Lung (tissue), 16 donors: Measurements from ENCODE around the gene ADA. TPM values are rescaled to one million over a fixed set of nuclear protein-coding genes. Genes with fewer than 3 reads are reported as not detected.
"Not testable (repeated sequence)": the region's sequence is repeated elsewhere in the genome, so short reads cannot be mapped to it uniquely, and the experiment has no call there.

Source experiments
- ATAC-seq: fragments of 200-7000 bp; cut with Tn5 transposase; one replicate; pipeline ENCODE4 v1.9.1; 2020; ENCODE audit warnings: moderate number of reproducible peaks; ENCODE audit not compliant: insufficient read depth, low FRiP score
- DNase-seq, 3 donors: peaks; one replicate each; pipeline ENCODE4 v3.0.0-alpha.2; 2013 to 2017
- H3K27ac ChIP-seq, 2 donors: one replicate each; pipeline ENCODE4 v1.5.1; 2013; ENCODE audit warnings: mild to moderate bottlenecking in 2 of 2, moderate library complexity in 2 of 2, control low read depth in 1 of 2, inconsistent platforms in 1 of 2, low read depth in 1 of 2, low read length in 1 of 2
- H3K27me3 ChIP-seq, 3 donors: one replicate each; pipeline ENCODE4 v1.5.1; 2013; ENCODE audit warnings: low read length in 2 of 3; ENCODE audit not compliant: control insufficient read depth in 3 of 3, insufficient read depth in 3 of 3
- H3K36me3 ChIP-seq, 4 donors: one replicate each; pipeline ENCODE4 v1.5.1; 2013; ENCODE audit warnings: low read length in 4 of 4, mild to moderate bottlenecking in 1 of 4, moderate library complexity in 1 of 4; ENCODE audit not compliant: control insufficient read depth in 4 of 4, insufficient read depth in 4 of 4
- H3K4me1 ChIP-seq, 5 donors: one replicate each; pipeline ENCODE4 v1.5.1; 2013; ENCODE audit warnings: low read length in 5 of 5, mild to moderate bottlenecking in 2 of 5, moderate library complexity in 1 of 5; ENCODE audit not compliant: control insufficient read depth in 5 of 5, insufficient read depth in 5 of 5
- H3K4me3 ChIP-seq: one replicate; pipeline ENCODE4 v1.5.1; 2013; ENCODE audit warnings: mild to moderate bottlenecking, control low read depth, moderate library complexity
- H3K9ac ChIP-seq, 2 donors: one replicate each; pipeline ENCODE4 v1.5.1; 2013; ENCODE audit warnings: low read length in 2 of 2, control low read depth in 1 of 2; ENCODE audit not compliant: insufficient read depth in 1 of 2
- H3K9me3 ChIP-seq, 4 donors: one replicate each; pipeline ENCODE4 v1.5.1; 2013; ENCODE audit warnings: low read length in 3 of 4, mild to moderate bottlenecking in 1 of 4, moderate library complexity in 1 of 4; ENCODE audit not compliant: control insufficient read depth in 4 of 4, insufficient read depth in 3 of 4
- WGBS, 2 donors: extraction: QIAGEN DNeasy Blood & Tissue Kit; methylation state at CpG; one replicate each; pipeline ENCODE4 v1.1.7; 2013; 5-methylcytosine and 5-hydroxymethylcytosine counted together
- long read RNA-seq, 5 donors: transcript quantifications; one replicate each; lab custom pipeline, GENCODE V29; 2026
- polyA plus RNA-seq, 2 donors: library from polyadenylated mRNA; stranded (reverse); fragments of 200-250 nt; gene quantifications; one replicate each; pipeline ENCODE4 v1.2.1, GENCODE V29; 2013
- total RNA-seq, 2 donors: library from RNA; depleted of rRNA in 1 of 2; stranded (reverse); fragments of >200 nt in 1 of 2; gene quantifications; one replicate each; pipeline ENCODE4 v1.2.1, GENCODE V29; 2014 to 2021
- TF ChIP-seq, protein P1 (sequence below): IDR thresholded peaks from 2 replicates; pipeline ENCODE4 v1.5.1; 2012; ENCODE audit warnings: mild to moderate bottlenecking; ENCODE audit errors: control extremely low read depth, extremely low read depth
- donor health status: control.
- donor health status: control.
- donor health status: Bipolar disorder and iron deficiency.
- donor health status: healthy.
- donor health status: DM: yes; HTN: yes; CAD: no.

The ADA gene
- total RNA-seq, result 1 to 10 TPM; 6.2 to 9.8 TPM
- 10 to 100 TPM in 1 of 2 donors, 1 to 10 TPM in 1; 4.2 to 55.2 TPM for polyA plus RNA-seq
- long read RNA-seq, donor 1, partial matches to known transcripts, result 0 of 1 reads
- long read RNA-seq, donor 1, other reads (novel, unspliced or antisense), result 0 of 1 reads
- long read RNA-seq, donor 2, partial matches to known transcripts, result 0 of 1 reads
- long read RNA-seq, donor 2, other reads (novel, unspliced or antisense), result 0 of 1 reads
- long read RNA-seq, donor 3, result 0 reads
- long read RNA-seq, donor 4, result 0 reads
- long read RNA-seq, donor 5, partial matches to known transcripts, result 0 of 4 reads
- long read RNA-seq, donor 5, other reads (novel, unspliced or antisense), result 0 of 4 reads

DNA sequence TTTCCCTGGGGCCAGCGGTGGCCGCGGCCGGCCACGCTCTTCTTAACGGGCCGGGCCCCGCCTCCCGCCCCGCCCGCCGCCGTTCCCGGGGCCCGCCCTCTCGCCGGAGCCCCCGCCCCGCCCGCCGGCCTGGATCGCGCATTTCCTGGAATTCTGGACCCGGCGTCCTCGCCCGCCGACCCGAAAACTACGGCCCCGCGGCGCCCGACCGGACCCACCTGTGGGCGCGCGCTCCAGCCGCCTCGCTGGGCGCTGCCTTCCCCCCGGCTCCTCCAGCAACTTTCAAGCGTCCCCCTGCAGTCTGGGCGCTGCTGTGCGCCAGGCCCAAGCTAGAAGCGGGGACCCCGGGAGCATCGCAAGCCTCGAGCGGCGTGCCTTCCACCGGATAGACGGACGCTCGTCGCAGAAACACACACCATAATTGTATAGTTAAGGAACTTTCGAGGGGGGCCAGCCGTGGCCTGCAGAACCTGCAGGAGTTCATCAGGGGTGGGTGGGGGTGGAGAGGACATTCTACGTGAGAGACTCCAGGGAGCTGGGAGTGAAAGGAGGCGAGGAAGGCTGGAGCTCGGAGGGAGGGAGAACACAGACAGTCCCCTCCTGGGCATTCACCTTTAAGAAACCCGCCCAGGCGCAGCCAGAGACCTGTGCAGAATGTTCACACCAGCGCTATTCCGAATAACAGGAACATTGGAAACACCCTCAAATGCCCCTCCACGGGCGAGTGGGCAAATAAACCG is at the start of gene ADA:
ADA (minus strand) TSS at position 16 of the 740 bp plus-strand sequence. CDS start 92 bp downstream, outside the sequence.
- DNase-seq (peak; percentile 60 to 68 (median 67)), ATAC-seq (peak; percentile 79)
- WGBS, 2 donors, result 0% methylated on average over 56 to 68 of the region's 68 CpGs

DNA sequence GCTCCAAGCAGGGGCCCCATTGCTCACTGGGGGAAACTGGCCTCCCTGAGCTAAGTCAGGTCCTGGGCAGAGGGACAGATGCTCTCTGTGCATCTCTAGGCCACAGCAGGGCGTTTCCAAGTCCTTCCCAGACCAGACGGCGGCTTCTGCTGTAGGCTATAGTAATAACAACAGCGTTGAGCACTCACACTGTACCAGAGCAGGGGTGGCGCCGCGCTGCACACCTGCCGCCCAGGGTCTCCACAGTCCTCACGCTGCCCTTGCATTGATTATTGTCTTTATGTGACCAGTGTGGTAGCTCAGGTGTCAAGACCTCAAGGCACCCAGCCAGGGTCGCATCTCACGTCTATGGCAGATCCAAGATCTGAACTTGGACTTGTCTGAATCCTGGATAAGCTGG is 48.8 kb upstream of the ADA start:
- H3K9ac ChIP-seq, result no peak overlapping the region
- H3K36me3 ChIP-seq, result no peaks in the 10 kb centered on the region
- no peaks in the 10 kb centered on the region for H3K27me3 ChIP-seq
- peaks cover 7 to 40% (median 11%) of the 10 kb centered on the region in 5 donors for H3K4me1 ChIP-seq
- WGBS, 2 donors, result 94 to 98% methylated on average over 11 of the region's 11 CpGs
- TF ChIP-seq, protein P1, sequence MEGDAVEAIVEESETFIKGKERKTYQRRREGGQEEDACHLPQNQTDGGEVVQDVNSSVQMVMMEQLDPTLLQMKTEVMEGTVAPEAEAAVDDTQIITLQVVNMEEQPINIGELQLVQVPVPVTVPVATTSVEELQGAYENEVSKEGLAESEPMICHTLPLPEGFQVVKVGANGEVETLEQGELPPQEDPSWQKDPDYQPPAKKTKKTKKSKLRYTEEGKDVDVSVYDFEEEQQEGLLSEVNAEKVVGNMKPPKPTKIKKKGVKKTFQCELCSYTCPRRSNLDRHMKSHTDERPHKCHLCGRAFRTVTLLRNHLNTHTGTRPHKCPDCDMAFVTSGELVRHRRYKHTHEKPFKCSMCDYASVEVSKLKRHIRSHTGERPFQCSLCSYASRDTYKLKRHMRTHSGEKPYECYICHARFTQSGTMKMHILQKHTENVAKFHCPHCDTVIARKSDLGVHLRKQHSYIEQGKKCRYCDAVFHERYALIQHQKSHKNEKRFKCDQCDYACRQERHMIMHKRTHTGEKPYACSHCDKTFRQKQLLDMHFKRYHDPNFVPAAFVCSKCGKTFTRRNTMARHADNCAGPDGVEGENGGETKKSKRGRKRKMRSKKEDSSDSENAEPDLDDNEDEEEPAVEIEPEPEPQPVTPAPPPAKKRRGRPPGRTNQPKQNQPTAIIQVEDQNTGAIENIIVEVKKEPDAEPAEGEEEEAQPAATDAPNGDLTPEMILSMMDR, result no peak
- DNase-seq, result no peak
- no peak overlapping the region for H3K27ac ChIP-seq
- H3K9me3 ChIP-seq, result no peaks in the 10 kb centered on the region
- no peak for ATAC-seq
- H3K4me3 ChIP-seq, result no peak overlapping the region

More for the DNA sequence above, at the start of gene ADA:
- Histone ChIP-seq H3K36me3 (no peaks in the 10 kb centered on the region), H3K9ac (peak within 1 kb of the TSS in 1 of 2 donors; percentile 37), H3K27me3 (peaks cover 0 to 3% (median 0%) of the 10 kb centered on the region in 3 donors), H3K27ac (peak within 1 kb of the TSS; percentile 81 to 85), H3K9me3 (no peaks in the 10 kb centered on the region), H3K4me1 (peaks cover 0 to 12% (median 0%) of the 10 kb centered on the region in 5 donors), H3K4me3 (peak within 1 kb of the TSS; percentile 74)
- TF ChIP-seq, protein P1, result no peak

DNA sequence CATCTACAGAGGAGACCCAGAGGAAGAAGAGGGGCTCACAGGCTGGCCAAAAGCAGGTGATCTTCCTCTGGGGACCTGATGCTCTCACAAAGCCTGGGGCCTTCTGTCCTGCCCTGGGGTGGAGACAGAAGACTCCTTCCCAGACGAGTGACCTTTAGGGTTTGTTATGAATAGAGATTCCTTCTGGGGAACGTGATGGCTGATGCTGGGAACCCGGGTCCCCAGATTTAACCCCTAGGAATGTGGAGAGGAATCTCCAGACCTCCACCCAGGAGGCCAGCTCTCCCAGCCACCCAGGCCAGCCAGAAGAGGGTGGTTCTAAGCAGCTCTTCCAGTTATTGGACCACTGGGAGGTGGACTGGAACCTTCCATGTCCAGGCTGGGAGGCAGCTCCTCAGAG is 46.9 kb upstream of the ADA start:
- 64 to 73% methylated on average over 3 of the region's 3 CpGs for WGBS, 2 donors
- H3K9me3 ChIP-seq, result no peaks in the 10 kb centered on the region
- DNase-seq (no peak), ATAC-seq (no peak)
- no peaks in the 10 kb centered on the region for H3K27me3 ChIP-seq
- no peak overlapping the region for H3K9ac ChIP-seq
- peaks cover 6 to 29% (median 11%) of the 10 kb centered on the region in 5 donors for H3K4me1 ChIP-seq
- TF ChIP-seq, protein P1, result no peak
- peak overlapping the region in 1 of 2 donors; percentile 51 for H3K27ac ChIP-seq
- H3K36me3 ChIP-seq, result no peaks in the 10 kb centered on the region
- no peak overlapping the region for H3K4me3 ChIP-seq

DNA sequence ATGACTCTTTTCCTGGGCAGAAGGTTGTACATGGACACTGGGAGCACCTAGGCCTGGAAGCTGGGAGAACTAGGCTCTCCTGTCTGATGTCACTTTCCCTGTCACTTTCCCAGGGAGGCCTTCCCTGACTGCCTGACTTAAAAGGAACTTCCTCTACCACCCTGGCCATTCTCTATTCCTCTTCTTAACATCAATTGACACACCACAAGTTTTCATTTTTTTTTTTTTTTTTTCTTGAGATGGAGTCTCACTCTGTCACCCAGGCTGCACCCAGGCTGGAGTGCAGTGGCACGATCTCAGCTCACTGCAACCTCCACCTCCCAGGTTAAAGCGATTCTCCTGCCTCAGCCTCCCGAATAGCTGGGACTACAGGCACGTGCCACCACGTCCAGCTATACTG is 45.5 kb upstream of the ADA start:
- ATAC-seq, H3K4me3 ChIP-seq, H3K9ac ChIP-seq, H3K27me3 ChIP-seq, DNase-seq, H3K36me3 ChIP-seq, H3K9me3 ChIP-seq: not testable (repeated sequence)
- Histone ChIP-seq H3K27ac (peak overlapping the region in 1 of 2 donors; percentile 62), H3K4me1 (peaks cover 4 to 23% (median 8%) of the 10 kb centered on the region in 5 donors)
- 89 to 95% methylated on average over 5 of the region's 5 CpGs for WGBS, 2 donors
